Posterior cingulate gyrus (tissue), 11 donors: ENCODE measurements around the gene BRMS1L.
"Not testable (repeated sequence)": the region's sequence is repeated elsewhere in the genome, so short reads cannot be mapped to it uniquely, and the experiment has no call there.

Source experiments
- DNase-seq, 10 donors: peaks; one replicate each; pipeline versions ENCODE4 v3.0.0 to v3.0.0-alpha.2; 2020 to 2021; ENCODE audit warnings: mixed read lengths in 3 of 10
- intact Hi-C: fragments of 100-400 bp; cut with DNase I; formaldehyde crosslinking; loops from one replicate; pipeline ENCODE4 v1.15.1; 2023

Gene BRMS1L

GRCh38 chr14:35819591-35820540 is 6.3 kb upstream of the BRMS1L start:
- no peak for DNase-seq
- intact Hi-C loops, result loop anchor here (5.0 kb wide), 1 partner anchor 133 kb away; no protein-coding TSS in a partner anchor

DNA sequence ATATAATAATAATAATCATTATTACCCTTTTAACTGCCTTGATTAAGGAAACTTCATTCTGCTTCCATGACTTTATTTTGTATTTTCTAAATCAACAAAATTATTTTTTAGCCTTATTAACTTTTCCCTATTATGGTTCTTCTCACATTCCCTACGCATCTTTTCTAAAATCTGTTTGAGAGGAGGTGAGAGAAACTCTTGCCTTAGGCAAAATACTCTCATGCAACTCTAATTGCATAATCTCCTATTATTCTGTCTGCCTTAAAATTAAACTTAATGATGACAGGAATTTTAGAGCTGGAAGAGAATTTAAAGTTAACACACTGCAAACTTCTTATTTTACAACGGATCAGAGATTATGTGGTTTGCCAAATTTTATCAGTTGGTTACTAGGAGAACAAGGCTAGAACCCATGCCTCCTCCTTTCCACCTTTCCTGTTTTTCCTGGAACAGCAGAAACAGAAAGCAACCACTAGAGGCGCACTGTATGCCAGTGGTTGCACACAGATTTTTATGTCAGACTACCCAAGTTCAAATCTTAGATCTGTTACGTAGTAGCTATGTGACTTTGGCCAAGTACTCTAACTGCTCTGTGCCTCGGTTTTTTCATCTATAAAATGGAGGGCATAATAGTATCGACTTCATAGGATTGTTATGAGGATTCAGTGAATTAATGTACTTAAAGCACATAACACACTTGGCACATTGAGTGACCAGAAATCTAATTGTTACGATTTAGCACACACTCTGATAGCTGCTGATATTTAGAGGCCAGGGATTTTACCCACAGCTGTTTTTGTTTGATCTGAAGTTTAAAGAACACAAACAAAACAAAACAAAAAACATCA is 4.3 kb upstream of the BRMS1L start:
- no peak for DNase-seq
- intact Hi-C loops, result no loop called here

GRCh38 chr14:35822501-35822900 is 3.6 kb upstream of the BRMS1L start:
- no peak for DNase-seq
- intact Hi-C loops, result no loop called here

DNA sequence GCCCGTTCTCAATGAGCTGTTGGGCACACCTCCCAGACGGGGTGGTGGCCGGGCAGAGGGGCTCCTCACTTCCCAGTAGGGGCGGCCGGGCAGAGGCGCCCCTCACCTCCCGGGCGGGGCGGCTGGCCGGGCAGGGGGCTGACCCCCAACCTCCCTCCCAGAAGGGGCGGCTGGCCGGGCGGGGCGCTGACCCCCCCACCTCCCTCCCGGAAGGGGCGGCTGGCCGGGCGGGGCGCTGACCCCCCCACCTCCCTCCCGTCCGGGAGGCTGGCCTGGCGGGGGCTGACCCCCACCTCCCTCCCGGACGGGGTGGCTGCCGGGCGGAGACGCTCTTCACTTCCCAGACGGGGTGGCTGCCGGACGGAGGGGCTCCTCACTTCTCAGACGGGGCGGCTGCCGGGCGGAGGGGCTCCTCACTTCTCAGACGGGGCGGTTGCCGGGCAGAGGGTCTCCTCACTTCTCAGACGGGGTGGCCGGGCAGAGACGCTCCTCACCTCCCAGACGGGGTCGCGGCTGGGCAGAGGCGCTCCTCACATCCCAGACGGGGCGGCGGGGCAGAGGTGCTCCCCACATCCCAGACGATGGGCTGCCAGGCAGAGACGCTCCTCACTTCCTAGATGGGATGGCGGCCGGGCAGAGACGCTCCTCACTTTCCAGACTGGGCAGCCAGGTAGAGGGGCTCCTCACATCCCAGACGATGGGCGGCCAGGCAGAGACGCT is 1.5 kb upstream of the BRMS1L start:
- intact Hi-C loops, DNase-seq: not testable (repeated sequence)

GRCh38 chr14:35825968-35826217 is 245 bp upstream of the BRMS1L start:
- no peak for DNase-seq
- intact Hi-C loops, result loop anchor here (1.0 kb wide), 1 partner anchor 17 kb away; the partner anchor contains the start of gene RALGAPA1

DNA sequence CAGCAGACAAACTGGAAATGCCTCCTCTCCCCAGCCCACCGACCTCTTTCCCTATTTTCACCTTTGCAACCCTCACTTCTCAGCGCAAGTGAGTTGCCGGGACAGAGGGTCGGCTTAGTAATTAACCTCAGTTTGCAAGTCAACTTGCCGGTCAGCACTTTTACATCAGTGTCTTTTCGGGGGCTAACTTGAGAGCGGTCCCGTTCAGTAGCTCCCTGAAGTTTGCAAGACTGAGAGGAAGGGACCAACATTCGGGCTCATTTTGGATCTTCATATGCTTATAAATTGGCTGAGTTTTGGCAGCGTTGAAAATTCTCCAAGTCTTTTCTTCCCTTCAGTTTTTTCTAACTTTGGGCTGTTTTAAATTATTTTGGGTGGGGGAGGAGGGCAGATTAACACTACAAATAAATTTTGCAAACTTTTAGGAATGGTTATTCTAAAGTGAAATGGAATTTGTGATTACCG is 846 bp downstream of the BRMS1L start:
- no peak for DNase-seq
- intact Hi-C loops, result loop anchor here (1.0 kb wide), 1 partner anchor 18 kb away; the partner anchor contains the start of gene RALGAPA1

DNA sequence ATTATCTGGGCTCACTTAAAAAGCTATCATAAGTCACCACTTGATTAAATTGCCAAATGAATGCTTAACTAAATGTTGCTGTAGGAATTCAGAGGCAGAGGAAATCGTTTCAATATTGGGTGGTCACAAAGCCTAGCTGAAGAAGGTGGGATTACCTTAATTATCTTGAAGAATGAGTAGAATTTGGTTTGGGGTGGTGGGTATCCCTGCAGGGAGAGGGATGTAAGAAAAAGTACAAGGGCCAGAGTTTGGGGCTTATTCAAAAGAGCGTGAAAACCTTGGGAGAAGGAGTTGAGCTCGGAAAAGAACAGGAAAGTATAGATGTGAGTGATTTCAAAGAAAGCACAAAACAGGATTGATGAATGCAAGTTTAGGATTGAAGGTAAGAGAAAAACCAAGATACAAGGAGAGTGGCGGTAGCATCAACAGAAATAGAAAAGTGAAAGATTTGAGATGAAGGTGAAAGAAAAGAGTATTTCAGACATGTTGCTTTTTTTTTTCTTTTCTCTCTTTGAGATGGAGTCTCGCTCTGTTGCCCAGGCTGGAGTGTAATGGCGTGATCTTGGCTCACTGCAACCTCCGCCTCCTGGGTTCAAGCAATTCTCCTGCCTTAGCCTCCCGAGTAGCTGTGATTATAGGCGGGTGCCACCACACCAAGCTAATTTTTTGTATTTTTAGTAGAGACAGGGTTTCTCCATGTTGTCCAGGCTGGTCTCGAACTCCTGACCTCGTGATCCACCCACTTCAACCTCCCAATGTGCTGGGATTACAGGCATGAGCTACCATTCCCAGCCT is 1.7 kb downstream of the BRMS1L start:
- intact Hi-C loops, result no loop called here
- no peak for DNase-seq

DNA sequence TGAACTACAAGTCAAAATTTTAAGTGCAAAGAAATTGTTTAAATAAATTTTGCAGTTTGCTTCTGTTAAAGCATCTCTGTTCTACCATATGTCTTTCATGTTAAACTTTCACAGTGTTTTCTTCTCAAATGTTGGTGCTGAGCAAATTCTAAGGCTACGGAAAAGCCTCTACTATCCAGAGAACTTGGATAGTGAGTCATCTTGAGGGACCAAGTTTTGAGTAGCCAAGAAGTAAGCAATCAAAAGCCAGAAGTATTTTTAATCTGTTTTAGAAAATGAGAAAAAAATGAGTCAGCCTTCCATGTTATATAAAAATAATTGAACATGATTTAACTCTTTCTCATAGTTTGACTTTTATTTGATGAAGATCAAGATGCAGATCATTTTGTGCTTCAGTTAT is 3.3 kb downstream of the BRMS1L start:
- intact Hi-C loops, result no loop called here
- no peak for DNase-seq

DNA sequence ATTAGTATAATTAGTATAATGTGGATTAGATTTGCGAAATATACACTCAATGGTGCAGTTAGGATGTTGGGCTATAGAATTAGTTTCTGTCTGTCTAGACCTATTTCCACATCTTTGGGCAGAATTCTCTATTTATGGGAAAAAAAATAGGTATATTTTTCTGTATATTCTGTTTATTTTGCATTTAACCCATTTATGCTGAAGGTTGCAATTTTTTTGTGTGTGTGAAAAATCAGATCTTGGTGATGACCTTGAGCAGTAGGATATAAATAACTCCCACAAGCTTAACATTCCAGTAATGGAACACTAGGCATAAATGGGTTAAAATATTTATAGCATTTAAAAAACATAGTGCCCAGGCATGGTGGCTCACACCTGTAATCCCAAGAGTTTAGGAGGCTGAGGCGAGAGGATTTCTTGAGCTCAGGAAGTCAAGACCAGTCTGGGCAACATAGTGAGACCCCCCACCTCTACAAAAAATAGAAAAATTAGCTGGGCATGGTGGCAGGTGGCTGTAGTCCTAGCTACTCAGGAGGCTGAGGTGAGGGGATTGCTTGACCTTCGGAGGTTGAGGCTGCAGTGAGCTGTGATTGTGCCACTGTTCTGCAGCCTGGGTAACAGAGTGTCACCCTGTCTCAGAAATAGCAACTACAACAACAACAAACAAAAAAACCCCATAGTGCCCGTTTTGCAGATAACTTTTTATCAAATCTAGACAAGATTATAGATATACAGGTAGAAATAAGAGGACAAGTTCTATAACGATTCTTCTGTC is 9.3 kb downstream of the BRMS1L start:
- no peak for DNase-seq
- intact Hi-C loops, result no loop called here

GRCh38 chr14:35841704-35842103 is 15.6 kb downstream of the BRMS1L start:
- intact Hi-C loops, DNase-seq: not testable (repeated sequence)

DNA sequence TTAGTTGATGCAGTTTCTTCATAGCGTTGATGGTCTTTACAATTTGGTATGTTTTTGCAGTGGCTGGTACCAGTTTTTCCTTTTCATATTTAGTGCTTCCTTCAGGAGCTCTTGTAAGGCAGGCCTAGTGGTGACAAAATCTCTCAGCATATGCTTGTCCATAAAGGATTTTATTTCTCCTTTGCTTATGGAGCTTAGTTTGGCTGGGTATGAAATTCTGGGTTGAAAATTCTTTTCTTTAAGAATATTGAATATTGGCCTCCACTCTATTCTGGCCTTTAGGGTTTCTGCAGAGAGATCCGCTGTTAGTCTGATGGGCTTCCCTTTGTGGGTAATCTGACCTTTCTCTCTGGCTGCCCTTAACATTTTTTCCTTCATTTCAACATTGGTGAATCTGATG is 16.1 kb downstream of the BRMS1L start:
- intact Hi-C loops, DNase-seq: not testable (repeated sequence)

GRCh38 chr14:35844494-35844893 is 18.4 kb downstream of the BRMS1L start:
- DNase-seq, result no peak
- intact Hi-C loops, result no loop called here

DNA sequence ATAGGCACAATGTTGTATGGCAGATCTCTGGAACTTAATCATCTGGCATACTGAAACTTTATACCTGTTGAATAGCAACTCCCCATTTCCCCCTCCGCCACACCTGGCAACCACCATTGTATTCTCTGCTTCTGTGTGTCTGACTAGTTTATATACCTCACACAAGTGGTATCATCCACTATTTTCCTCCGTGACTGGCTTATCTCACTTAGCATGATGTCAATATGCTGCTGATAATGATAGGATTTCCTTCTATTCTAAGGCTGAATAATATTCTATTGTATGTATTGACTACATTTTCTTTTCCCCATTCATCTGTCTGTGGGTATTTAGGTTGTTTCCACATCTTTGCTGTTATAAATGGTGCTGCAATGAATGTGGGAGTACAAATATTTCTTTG is 21.5 kb downstream of the BRMS1L start:
- DNase-seq, result no peak
- intact Hi-C loops, result no loop called here

DNA sequence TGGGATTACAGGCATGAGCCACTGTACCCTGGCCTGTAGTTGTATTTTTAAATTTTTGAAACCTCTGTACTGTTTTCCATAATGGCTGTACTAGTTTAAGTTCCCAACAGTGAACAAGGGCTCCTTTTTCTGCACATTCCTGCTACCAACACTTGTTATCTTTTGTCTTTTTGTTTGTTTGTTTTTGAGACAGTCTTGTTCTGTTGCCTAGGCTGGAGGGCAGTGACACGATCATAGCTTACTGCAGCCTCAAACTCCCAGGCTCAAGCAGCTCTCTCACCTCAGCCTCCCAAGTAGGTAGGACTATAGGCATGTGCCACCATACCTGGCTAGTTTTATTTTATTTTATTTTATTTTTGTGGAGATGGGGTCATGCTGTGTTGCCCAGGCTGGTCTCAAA is 23.0 kb downstream of the BRMS1L start:
- intact Hi-C loops, result no loop called here
- no peak for DNase-seq

GRCh38 chr14:35851823-35852222 is 25.7 kb downstream of the BRMS1L start:
- DNase-seq, result no peak
- intact Hi-C loops, result no loop called here

DNA sequence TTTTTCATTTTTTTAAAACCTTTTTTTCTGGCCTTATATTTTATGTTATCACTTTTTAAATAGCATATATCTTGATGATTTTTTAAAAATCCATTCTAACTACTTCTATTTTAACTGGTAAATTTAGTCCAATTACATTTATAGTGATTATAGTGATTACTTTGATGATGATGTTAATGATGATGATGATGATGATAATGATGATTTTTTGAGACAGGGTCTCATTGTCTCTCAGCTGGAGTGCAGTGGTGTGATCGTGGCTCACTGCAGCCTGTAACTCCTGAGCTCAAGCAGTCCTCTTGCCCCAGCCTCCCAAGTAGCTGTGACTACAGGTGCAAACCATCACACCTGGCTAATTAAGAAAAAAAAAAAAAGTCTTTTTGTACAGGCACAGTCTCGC is 27.1 kb downstream of the BRMS1L start:
- intact Hi-C loops, result no loop called here
- DNase-seq, result no peak

- DNase-seq, result no peak
- intact Hi-C loops, result no loop called here
These were observed 28.6 kb downstream of the BRMS1L start for GRCh38 chr14:35854696-35855270.

- DNase-seq, result no peak
- intact Hi-C loops, result no loop called here
These were observed 29.8 kb downstream of the BRMS1L start for GRCh38 chr14:35855876-35856481.
